ENCODE results near the gene IGFBP6.

The IGFBP6 gene, protein sequence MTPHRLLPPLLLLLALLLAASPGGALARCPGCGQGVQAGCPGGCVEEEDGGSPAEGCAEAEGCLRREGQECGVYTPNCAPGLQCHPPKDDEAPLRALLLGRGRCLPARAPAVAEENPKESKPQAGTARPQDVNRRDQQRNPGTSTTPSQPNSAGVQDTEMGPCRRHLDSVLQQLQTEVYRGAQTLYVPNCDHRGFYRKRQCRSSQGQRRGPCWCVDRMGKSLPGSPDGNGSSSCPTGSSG

DNA sequence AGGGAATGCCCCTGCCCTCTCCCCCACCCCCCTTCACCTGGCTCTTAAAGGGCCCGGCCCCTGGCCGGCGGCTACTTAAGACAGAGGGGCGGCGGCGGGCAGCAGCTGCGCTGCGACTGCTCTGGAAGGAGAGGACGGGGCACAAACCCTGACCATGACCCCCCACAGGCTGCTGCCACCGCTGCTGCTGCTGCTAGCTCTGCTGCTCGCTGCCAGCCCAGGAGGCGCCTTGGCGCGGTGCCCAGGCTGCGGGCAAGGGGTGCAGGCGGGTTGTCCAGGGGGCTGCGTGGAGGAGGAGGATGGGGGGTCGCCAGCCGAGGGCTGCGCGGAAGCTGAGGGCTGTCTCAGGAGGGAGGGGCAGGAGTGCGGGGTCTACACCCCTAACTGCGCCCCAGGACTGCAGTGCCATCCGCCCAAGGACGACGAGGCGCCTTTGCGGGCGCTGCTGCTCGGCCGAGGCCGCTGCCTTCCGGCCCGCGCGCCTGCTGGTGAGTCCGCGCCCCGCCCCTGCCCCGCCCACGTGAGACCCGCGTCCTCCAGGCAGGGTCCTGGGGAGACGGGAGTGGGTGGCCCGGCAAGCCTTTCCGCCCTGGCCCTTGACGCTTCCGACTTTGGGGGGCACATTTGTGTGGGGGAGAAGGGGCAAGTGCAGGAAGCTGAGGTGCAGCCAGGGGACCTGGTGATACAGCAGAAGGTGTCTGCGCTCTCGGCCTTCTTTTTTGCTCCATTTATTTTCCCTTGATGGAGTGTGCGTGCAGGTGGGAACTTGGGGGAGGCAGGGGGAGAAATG is at the start of gene IGFBP6:
Gene IGFBP6 (plus strand): TSS at position 104 of the 790 bp plus-strand sequence. CDS start 51 bp downstream, at position 155.
- peak; percentile 80 for DNase-seq

DNA sequence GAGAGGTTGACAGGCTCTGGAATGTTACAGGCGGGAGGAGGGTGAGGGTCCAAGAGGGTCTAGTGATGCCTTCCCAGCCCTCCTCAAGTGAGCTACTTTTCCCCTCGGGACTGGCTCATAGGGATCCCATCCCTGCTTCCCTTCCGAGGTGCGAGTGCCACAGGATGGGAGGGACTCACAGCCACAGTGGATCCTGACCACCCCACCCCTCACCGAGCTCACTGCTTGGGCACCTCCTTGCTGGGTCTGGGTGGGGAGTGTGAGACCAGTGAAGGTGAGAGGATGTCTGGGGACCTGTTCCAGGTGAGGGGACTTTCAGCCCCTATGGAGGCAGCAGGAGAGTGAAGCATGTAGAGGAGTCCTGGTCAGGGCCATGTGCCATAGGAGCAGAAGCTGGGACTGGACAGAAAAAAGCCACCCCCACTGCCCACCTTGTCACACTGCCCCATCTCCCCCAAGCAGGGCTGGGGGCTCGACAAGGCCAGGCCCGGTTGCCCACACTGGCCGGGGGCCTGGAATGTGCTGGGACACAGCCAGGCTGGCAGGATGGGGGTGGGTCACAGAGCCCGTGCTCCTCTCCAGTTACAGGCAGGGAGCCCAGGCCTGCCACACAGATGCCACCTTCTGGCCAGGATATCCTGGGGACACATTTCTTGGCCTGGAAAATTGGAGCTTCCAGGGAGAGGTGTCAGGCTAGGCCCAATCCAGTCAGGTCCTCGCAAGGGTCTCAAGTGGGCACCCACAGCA is 49.3 kb upstream of the IGFBP6 start:
- DNase-seq: no peak

DNA sequence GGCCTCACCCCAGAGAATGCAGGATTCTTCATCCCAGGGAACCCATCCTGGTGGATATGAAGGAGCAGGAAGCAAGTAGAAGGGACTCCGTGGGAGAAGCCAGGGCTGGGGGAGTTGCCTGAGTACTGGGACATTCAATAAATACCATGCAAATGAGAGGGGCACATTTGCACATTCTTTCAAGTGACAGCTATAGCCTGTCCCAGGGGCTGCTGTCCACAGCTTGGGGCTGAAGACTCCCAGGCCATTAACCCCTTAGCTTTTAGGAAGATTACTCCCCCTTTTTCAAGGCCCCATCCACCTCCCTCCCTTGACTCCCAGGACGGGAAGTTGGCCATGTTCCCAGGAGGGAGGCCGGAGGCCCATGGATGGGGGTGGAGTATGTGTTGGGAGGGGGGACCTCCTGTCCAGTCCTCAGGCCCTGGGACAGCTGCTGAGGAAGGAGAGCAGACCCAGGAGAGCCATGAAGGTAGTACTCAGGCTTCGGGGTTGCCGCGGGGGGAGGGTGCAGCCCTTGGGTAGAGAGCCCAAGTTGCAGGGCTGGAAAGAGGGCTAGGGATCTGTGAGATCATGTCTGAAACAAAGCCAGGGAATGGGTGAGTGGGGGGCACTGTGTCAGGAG is 48.6 kb upstream of the IGFBP6 start:
- no peak for DNase-seq

DNA sequence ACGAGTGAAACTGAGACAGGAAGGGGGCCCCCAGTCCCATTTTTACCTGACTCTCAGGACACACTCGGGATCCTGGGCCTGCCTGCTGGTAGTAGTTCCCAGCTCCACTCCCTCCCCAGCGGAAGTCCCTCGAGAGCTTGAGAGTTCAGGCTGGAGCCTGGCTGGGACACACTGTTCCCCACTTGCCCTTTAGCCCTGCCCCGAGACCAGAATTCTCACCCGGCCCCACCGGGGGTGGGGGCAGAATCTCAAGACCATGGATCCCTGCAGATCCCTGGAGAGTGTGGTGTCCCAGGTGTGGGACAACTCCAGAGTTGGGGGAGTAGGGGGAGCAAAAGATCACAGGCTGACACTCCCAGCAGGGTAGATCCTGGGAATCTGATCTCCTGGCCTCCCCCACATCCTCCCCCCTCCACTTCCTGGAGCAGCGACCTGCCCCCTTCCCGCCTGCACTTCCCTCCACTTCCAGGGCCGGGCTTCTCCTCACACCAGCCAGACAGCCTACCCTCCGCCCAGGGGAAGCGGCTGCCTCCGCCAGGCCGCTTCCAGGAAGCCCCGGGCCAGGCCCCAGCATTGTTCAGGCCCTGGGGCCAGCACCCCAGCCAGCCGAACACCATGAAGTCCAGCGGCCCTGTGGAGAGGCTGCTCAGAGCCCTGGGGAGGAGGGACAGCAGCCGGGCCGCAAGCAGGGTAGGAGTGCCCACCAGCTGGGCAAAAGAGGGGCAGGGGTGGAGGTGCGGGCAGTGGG is 47.7 kb upstream of the IGFBP6 start, which contains the start of gene TNS2:
Gene TNS2 (plus strand): TSS at position 495 of the 748 bp plus-strand sequence. CDS start 121 bp downstream, at position 616.
- no peak for DNase-seq

DNA sequence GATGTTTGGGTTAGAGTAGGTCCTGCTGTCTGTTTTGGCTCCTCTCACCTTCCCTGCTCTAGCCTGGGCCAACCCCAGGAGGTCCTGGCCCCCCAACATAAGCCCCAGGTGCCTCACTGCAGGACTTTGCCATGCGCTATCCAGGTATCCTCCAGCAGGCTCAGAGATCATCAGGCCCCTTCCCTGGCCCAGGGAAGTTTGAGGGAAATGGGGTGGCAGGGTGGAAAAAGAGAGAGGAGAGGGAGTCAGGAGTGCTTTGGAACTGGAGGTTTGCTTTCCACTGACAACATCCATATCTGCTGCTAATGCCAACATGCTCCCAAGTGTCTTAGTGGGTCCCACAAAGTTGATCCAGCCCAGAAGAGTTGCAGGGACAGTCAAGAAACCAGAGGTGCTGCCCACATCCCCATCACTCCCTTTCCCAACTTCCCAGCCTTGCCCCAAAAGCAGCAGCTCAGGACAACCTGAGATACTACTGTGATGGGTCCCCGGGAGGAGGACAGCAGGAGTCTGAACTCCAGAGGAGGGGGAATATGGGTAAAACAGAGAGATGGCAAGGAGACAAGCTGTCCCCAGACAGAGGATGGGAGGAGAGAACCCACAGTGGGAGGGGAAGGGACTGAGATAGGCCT is 46.9 kb upstream of the IGFBP6 start:
- no peak for DNase-seq

DNA sequence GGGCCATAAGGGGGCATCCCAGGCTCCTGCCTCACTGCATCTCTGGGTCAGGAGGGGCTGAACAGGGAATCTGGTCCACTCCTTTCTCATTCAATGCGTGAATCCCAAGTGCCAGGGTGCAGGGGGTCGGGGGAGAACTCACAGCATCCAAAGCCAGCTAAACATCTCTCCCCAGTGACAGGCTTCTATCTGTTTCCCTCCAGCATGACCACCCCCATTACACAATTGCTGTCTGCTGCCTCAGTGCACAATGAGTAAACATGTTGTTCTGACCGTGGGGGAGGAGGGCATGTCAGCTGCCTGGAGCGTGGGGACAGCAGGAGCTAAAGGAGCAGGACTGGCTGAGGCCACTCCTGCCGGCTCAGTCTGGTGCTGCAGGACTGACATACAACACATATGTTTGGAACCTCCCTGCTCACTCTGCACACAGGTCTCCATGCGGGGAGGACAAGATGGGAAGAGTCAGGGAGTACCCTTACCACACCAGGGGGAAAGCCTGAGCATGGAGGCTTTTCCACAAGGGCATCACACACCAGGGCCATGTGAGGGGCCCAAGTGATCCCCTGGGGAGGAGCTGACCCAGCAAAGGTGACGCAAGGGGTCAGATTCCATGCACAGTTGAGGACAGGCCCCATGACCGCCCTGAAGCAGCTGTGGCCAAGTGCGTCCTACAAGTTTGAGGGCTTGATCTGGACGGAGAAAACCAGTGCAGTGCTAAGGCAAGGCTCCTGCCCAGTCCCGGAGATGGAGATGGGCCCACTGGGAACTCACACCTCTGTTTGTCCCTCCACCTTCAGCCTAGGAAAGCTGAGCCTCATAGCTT is 46.2 kb upstream of the IGFBP6 start:
- DNase-seq: no peak

DNA sequence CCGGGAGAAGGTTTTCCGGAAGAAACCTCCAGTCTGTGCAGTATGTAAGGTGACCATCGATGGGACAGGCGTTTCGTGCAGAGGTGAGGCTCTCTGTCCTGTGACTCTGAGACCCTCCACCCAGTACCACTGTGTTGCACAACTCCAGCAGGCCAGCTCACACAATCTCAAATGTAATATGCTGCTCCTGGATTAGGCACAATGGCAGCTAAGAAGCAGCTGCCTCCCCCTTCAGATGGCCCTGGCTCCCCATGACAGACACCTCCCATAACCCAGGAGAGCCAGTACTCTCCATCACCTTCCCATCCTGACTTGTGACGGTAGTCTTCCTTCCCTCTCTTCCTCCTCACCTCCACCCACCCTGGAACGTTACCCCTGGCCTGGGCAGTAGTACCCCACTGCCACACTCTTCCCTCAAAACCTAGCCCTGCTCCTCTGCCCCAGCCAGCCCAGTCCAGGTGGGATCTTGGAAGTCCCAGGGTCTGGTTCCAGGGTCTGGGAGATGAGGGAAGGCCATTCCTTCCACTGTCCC is 45.5 kb upstream of the IGFBP6 start:
- DNase-seq: no peak

DNA sequence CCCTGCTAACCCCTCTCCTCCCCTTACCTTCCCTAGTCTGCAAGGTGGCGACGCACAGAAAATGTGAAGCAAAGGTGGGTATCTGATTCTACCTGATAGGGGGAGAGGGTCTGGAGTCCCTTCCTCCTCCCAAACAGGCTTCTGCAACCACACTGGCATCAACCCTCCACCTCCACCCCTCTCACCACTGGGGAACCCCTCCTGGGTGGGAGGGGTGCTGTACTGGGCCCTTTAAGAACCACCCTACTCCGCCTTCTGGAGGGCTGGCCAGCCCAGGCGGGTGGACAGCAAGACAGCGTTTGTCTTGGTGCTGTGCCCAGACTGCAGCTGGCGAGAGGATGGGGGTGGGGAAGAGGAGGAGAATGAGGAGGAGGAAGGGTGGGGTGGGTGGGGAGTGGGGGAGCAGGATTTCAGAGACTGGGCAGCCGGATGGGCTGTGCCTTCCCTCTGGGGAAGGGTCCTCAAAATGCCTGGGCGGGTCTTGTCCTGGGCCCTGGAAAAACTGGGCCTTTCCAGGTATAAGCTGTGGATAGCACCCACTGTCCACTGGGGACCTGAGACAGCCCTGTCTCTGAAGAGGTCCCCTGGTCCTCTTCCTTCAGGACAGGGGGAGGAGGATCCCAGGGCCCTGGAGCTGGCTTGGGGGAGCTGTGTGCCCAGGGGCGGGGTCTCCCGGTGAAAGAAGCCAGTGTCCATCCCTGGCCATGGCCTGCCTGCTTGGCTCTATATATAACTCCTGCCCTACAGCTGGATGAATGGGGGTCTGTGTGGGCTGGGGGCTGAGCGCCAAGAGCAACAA is 44.8 kb upstream of the IGFBP6 start:
- no peak for DNase-seq

DNA sequence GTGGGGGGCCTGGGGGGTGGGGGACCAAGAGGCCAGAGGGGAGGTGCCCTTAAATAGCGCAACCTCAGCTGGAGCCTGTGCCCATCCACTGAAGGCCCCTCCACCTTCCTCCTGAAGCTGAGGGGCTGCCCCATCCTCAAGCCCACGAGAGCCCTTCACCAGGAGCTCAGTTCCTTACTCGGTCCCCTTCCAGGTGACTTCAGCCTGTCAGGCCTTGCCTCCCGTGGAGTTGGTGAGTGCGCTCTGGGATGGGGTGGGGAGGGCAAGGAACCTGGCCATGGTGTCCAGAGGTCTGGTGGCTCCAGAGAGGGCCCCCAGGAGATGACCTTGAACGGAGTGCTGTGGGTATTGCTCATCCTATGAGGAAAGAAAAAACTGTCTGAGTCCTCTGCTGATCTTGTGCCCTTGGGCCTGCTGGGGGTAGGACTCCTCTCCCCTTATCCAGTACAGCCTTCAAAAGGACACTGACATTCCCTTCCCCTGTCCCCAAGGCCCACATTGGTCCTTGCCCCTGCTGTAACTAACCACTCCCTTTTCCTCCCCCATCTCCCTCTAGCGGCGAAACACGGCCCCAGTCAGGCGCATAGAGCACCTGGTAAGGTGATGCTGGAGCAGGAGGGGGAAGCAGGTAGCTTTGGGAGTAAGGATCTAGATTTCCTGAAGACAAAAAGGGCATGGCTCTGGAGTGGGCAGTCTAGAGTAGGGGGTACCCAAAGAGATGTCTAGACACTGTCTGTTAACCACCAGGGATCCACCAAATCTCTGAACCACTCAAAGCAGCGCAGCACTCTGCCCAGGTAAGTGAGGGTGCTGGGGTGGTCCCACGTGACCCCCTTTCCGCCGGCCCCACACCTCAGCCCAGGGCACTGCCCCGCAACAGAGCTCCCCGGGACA is 44.0 kb upstream of the IGFBP6 start:
- peak; percentile 66 for DNase-seq

DNA sequence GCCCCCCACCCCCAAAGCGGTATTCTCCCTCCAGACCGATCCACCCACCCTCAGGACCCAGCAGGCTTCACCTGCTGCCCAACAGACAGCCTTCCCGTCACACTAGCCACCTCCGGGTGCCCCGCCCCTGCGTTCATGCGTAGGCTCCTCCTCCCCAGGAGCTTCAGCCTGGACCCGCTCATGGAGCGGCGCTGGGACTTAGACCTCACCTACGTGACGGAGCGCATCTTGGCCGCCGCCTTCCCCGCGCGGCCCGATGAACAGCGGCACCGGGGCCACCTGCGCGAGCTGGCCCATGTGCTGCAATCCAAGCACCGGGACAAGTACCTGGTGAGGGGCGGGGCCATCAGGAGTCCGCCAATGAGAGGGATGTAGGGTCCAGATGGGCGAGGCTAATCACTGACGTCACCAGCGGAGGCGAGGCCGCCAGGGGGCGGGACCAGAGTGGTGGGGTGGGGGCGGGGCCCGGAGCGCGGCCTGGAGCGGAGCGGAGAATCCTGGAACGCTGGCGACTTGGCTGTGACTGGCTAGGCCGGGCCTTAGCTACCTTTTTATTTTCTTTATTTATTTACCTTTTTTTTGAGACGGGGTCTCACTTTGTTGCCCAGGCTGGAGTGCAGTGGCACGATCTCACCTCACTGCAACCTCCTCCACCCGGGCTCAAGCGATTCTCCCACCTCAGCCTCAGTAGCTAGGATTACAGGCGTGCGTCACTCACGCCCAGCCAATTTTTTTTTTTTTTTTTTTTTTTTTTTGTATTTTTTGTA is 43.2 kb upstream of the IGFBP6 start:
- peak; percentile 96 for DNase-seq

DNA sequence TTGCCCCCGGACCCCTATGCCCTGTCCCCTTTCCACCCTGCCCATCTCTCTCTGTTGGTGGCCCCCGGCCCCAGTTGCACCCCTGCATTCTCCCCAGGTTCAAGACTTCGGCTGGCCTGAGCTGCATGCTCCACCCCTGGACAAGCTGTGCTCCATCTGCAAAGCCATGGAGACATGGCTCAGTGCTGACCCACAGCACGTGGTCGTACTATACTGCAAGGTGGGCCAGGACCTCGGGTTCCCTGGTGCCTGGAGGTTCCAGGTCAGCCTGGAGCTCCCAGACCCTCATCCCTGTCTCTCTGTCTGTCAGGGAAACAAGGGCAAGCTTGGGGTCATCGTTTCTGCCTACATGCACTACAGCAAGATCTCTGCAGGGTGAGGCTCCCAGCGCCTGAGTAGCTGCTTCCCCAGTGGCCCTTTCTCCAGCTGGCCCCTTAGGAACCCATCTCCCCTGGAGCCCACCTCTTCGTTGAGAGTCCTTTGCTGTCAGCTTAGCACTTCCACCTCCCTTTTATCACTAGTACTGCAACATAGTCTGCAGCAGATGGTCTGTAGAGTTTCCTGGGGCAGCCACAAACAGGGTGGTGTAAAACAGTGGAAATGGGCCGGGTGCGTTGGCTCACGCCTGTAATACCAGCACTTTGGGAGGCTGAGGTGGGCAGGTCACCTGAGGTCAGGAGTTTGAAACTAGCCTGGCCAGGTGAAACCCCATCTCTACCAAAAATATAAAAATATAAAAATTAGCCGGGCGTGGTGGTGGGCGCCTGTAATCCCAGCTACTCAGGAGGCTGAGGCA is 41.8 kb upstream of the IGFBP6 start:
- DNase-seq: no peak

DNA sequence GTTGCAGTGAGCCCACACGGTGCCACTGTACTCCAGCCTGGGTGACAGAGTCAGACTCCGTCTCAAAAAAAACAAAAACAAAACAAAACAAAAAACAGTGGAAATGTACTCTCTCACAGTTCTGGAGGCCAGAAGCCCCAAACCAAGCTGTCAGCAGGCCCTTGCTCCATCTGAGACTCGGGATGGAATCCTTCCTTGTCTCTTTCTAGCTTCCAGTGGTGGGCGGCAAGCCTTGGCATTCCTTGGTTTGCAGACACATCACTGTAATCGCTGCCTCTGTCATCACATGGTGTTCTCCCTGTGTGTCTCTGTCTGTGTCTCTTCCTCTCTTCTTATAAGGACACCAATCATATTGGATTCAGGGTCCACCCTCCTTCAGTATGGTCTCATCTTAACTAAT is 41.2 kb upstream of the IGFBP6 start:
- DNase-seq: no peak

DNA sequence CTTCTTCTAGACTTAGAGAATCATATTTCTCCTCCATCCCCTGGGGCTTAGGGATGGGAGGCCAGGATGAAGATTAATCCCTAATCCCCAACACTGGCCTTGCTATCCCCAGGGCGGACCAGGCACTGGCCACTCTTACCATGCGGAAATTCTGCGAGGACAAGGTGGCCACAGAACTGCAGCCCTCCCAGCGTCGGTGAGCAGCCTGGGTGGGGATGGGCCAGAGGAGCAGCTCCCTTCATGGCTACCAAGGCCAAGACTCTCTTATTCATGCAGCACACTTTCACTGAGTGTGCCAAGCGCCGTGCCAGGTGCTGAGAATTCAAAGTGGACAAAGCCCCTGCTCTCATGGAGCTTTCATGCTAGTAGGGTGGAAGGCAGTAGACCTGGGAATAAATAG is 40.6 kb upstream of the IGFBP6 start:
- DNase-seq: no peak

DNA sequence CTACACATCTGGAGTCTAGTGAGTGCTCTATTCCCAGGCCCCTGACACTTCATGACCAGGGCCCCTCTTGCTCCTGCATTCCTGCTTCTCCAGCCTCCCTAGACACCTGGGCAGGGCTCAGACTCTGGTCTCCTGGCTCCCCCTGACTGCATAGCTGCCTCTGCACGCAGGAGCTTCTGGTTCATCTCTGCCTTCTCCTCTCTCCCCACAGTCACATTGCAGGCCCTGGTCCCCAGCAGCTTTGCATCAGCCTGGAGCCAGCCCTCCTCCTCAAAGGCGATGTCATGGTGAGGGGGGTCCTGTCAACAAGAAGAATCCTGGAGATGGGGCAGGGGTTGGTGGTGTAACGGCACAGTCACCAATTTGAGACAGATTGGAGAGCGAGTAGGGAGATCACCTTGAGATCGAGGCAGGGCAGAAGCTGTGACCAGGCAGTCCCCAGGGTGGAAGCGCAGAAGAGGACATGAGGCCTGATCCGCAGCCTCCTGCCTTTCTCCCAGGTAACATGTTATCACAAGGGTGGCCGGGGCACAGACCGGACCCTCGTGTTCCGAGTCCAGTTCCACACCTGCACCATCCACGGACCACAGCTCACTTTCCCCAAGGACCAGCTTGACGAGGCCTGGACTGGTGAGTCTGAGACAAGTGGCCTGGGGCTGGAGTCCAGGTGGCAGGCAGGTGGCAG is 39.5 kb upstream of the IGFBP6 start:
- DNase-seq: no peak

DNA sequence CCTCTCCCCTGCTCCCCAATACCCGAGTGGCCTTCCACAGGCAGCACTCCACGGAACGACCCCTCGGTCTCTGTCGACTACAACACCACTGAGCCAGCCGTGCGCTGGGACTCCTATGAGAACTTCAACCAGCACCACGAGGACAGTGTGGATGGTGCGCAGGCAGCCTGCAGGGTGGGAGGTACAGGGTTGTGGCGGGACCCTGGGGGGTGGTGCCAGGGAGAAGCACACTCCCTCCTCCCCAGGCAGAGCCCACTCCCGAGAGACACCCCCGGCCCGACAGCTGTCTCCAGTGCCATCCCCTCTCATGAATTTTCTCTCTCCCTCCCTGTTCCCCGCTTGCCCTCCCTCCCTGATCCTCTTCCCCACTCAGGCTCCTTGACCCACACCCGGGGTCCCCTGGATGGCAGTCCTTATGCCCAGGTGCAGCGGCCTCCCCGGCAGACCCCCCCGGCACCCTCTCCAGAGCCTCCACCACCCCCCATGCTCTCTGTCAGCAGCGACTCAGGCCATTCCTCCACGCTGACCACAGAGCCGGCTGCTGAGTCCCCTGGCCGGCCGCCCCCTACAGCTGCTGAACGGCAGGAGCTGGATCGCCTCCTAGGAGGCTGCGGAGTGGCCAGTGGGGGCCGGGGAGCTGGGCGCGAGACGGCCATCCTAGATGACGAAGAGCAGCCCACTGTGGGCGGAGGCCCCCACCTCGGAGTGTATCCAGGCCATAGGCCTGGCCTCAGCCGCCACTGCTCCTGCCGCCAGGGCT is 38.6 kb upstream of the IGFBP6 start:
- DNase-seq: no peak

Measured in stimulated activated CD8-positive, alpha-beta memory T cell treated with anti-CD3 and anti-CD28 coated beads, Interleukin-4, amount 100 ng/mL, for 48 hours (primary cell).